ENCODE results near the gene NR1D1. TPM values are rescaled to one million over a fixed set of nuclear protein-coding genes. Genes with fewer than 3 reads are reported as not detected.

NR1D1 gene
- total and polyA plus RNA-seq, 2 of the 8 experiments (the other 6 are each of a cell fraction or from before 2014, with no cell fraction given), result 1.5 to 4.6 TPM

- TF ChIP-seq CHD7 (IDR thresholded peaks at IDR 0.05; ENCODE audit: insufficient replicate concordance, low read length), result no peak
- TF ChIP-seq SIN3A (conservative IDR thresholded peaks at IDR 0.05 in 1 of 2, IDR thresholded peaks at IDR 0.05 in 1 of 2; ENCODE audit: low read depth in 1 of 2, low read length in 2 of 2), result no peak
Measured at GRCh38 chr17:40084477-40084876, 15.9 kb downstream of the NR1D1 start (continued).

All from H1 (cell line).